Endothelial cell of umbilical vein (primary cell): ENCODE results near the gene DEGS1. TPM values are rescaled to one million over a fixed set of nuclear protein-coding genes. Genes with fewer than 3 reads are reported as not detected.

Experiments used
- BruUV-seq: library from RNA; stranded (reverse); fragments of 400-500 nt; replicated peaks from 2 replicates; lab custom pipeline; 2021; lab: Mats Ljungman, UMichigan
- CTCF ChIA-PET: fragments of 300-600, 350-600 bp; sonication (Branson Sonifier 250); formaldehyde crosslinking; loops from one replicate; lab custom pipeline; 2021; ENCODE audit warnings: antibody characterized with exemption, inconsistent platforms; lab: Charles Lee
- POLR2A ChIA-PET: fragments of 300-600, 350-600 bp; sonication (Branson Sonifier 250); formaldehyde crosslinking; loops from one replicate; lab custom pipeline; 2021; ENCODE audit warnings: antibody characterized with exemption, inconsistent platforms; lab: Charles Lee
- DNase-seq: peaks from one replicate; pipeline ENCODE4 v3.0.0-alpha.2; 2011; ENCODE audit warnings: low read depth, low spot score
- FAIRE-seq: peaks from 2 replicates; lab custom pipeline; 2011; peaks lifted over from hg19 to GRCh38; lab: Jason Lieb, UNC
- H2AFZ ChIP-seq: 2 replicates; pipeline ENCODE4 v1.6.0; 2012; ENCODE audit warnings: low read depth, low read length, control low read depth, inconsistent platforms
- H3K27ac ChIP-seq: 2 replicates; pipeline ENCODE4 v1.5.1; 2011; ENCODE audit warnings: low read depth, mild to moderate bottlenecking, control low read depth, low read length, moderate library complexity; ENCODE audit not compliant: insufficient read depth
- H3K27me3 ChIP-seq, 2 experiments: 2 replicates each; pipeline versions ENCODE4 v1.6.0 to v1.6.1; 2011; ENCODE audit warnings: low read length in 2 of 2, mixed read lengths in 1 of 2; ENCODE audit not compliant: control insufficient read depth in 2 of 2, insufficient read depth in 2 of 2
- H3K36me3 ChIP-seq, 2 experiments: 2 replicates in 1 of 2; 3 replicates in 1 of 2; pipeline ENCODE4 v1.5.1; 2011; ENCODE audit warnings: low read length in 2 of 2, mild to moderate bottlenecking in 1 of 2, moderate library complexity in 1 of 2; ENCODE audit not compliant: control insufficient read depth in 2 of 2, insufficient read depth in 2 of 2; ENCODE audit errors: extremely low read depth in 1 of 2
- H3K4me1 ChIP-seq: 3 replicates; pipeline ENCODE4 v1.5.1; 2011; ENCODE audit warnings: mild to moderate bottlenecking, low read length; ENCODE audit not compliant: control insufficient read depth, insufficient read depth; ENCODE audit errors: extremely low read depth
- H3K4me2 ChIP-seq: 2 replicates; pipeline ENCODE4 v1.6.1; 2011; ENCODE audit warnings: low read length, control low read depth, mixed read lengths; ENCODE audit not compliant: insufficient read depth
- H3K4me3 ChIP-seq, 3 experiments: fragments of 200-600 bp in 1 of 3; sonication (generic), shearing (Covaris generic) in 1 of 3; replicated peaks in 1 of 3; 2 replicates each; pipeline ENCODE4 v1.5.1; 2011 to 2016; ENCODE audit warnings: control low read depth in 3 of 3, low read length in 3 of 3, mild to moderate bottlenecking in 2 of 3, inconsistent platforms in 1 of 3, low read depth in 1 of 3, moderate library complexity in 1 of 3; ENCODE audit not compliant: insufficient read depth in 1 of 3
- H3K79me2 ChIP-seq: 2 replicates; pipeline ENCODE4 v1.6.0; 2012; ENCODE audit warnings: low read length, inconsistent platforms; ENCODE audit not compliant: control insufficient read depth, insufficient read depth
- H3K9ac ChIP-seq: replicated peaks from 2 replicates; pipeline ENCODE3; 2011; ENCODE audit warnings: low read length, control low read depth; ENCODE audit not compliant: insufficient read depth; ENCODE audit errors: extremely low read depth
- H3K9me1 ChIP-seq: replicated peaks from 3 replicates; pipeline ENCODE4 v1.6.0; 2011; ENCODE audit warnings: mild to moderate bottlenecking, low read length; ENCODE audit not compliant: control insufficient read depth, insufficient read depth; ENCODE audit errors: extremely low read depth
- H3K9me3 ChIP-seq: replicated peaks from 2 replicates; pipeline ENCODE4 v1.5.1; 2012; ENCODE audit warnings: low read length, inconsistent platforms; ENCODE audit not compliant: control insufficient read depth, insufficient read depth
- H4K20me1 ChIP-seq: replicated peaks from 2 replicates; pipeline ENCODE3; 2011; ENCODE audit warnings: mild to moderate bottlenecking, low read length; ENCODE audit not compliant: control insufficient read depth, insufficient read depth; ENCODE audit errors: extremely low read depth
- CTCF ChIP-seq, 2 donors: IDR thresholded peaks; 1 replicate in 1 of 2; 2 replicates in 1 of 2; pipeline ENCODE4 v1.5.1; 2011; ENCODE audit warnings: low read length in 2 of 2, mild to moderate bottlenecking in 2 of 2, moderate library complexity in 2 of 2, control low read depth in 1 of 2, inconsistent platforms in 1 of 2, low read depth in 1 of 2; ENCODE audit not compliant: insufficient read depth in 1 of 2; ENCODE audit errors: extremely low read depth in 1 of 2
- EZH2 ChIP-seq: IDR thresholded peaks from 2 replicates; pipeline ENCODE4 v1.6.1; 2012; ENCODE audit warnings: borderline replicate concordance, low read depth, mild to moderate bottlenecking, moderate library complexity, low read length, inconsistent platforms; ENCODE audit not compliant: severe bottlenecking
- FOS ChIP-seq: IDR thresholded peaks from 2 replicates; pipeline ENCODE4 v1.6.1; 2011; ENCODE audit warnings: mild to moderate bottlenecking, low read length, moderate library complexity, borderline replicate concordance; ENCODE audit not compliant: insufficient read depth
- GATA2 ChIP-seq: IDR thresholded peaks from 2 replicates; pipeline ENCODE4 v1.7.0; 2011; ENCODE audit warnings: low read depth, mild to moderate bottlenecking, moderate library complexity, mixed read lengths, low read length; ENCODE audit not compliant: insufficient read length, insufficient read depth
- JUN ChIP-seq: IDR thresholded peaks from 2 replicates; pipeline ENCODE4 v1.6.1; 2011; ENCODE audit warnings: borderline replicate concordance, low read depth; ENCODE audit not compliant: insufficient read length, insufficient read depth
- MAX ChIP-seq: IDR thresholded peaks from 2 replicates; pipeline ENCODE4 v1.6.1; 2011; ENCODE audit not compliant: insufficient read depth, insufficient read length
- MYC ChIP-seq: IDR thresholded peaks from one replicate; pipeline ENCODE4 v1.6.1; 2011; ENCODE audit warnings: mild to moderate bottlenecking, low read depth, low read length
- POLR2A ChIP-seq: IDR thresholded peaks from 2 replicates; pipeline ENCODE4 v1.6.1; 2012; ENCODE audit warnings: low read depth, mild to moderate bottlenecking, control low read depth, low read length
- POLR2AphosphoS5 ChIP-seq: IDR thresholded peaks from 2 replicates; pipeline ENCODE4 v1.6.1; 2012; ENCODE audit warnings: low read depth, mild to moderate bottlenecking, control low read depth, low read length, moderate library complexity; ENCODE audit not compliant: insufficient read depth
- dilution Hi-C: fragments of 300-500 bp; cut with MboI; formaldehyde crosslinking; loops from one replicate; pipeline ENCODE4 v1.15.0; 2019; ENCODE audit warnings: low sequenced_read_pairs; ENCODE audit not compliant: extremely low pct_ligation_motif_present
- intact Hi-C: fragments of 100-400 bp; cut with micrococcal nuclease; formaldehyde crosslinking; loops from one replicate; pipeline ENCODE4 v1.10.0; 2022
- polyA plus RNA-seq, 4 experiments: library from polyadenylated mRNA; depleted of rRNA in 3 of 4; stranded (reverse) in 3 of 4; unstranded in 1 of 4; fragments of >200 nt; gene quantifications; 2 replicates each; pipeline versions ENCODE4 v1.2.1 to v1.2.3, GENCODE V29; 2011 to 2012; ENCODE audit warnings: missing spikeins in 1 of 4
- total RNA-seq: library from RNA; stranded (reverse); gene quantifications from 2 replicates; pipeline ENCODE4 v1.2.3, GENCODE V29; 2021

DEGS1 gene
- total and polyA plus RNA-seq, 2 donors (not counting 3 experiments of a cell fraction or from before 2014, with no cell fraction given): 85.8 to 137 TPM

GRCh38 chr1:224201383-224201782 is 18.3 kb downstream of the DEGS1 start:
- Histone ChIP-seq H3K9ac (no peak overlapping the region), H3K9me3 (no peaks in the 10 kb centered on the region), H2AFZ (no peak overlapping the region), H3K4me2 (no peak overlapping the region), H3K4me3 (no peak overlapping the region), H4K20me1 (no peaks in the 10 kb centered on the region), H3K9me1 (no peaks in the 10 kb centered on the region), H3K4me1 (peaks cover 16% of the 10 kb centered on the region), H3K27me3 (no peaks in the 10 kb centered on the region), H3K27ac (no peak overlapping the region), H3K36me3 (no peaks in the 10 kb centered on the region), H3K79me2 (no peaks in the 10 kb centered on the region)
- no peak for TF ChIP-seq FOS
- no peak for TF ChIP-seq POLR2A
- TF ChIP-seq MAX: no peak
- TF ChIP-seq JUN: no peak
- TF ChIP-seq CTCF (IDR thresholded peaks at IDR 0.05; ENCODE audit: extremely low read depth in 1 of 2, insufficient read depth in 1 of 2, low read depth in 1 of 2, low read length in 2 of 2): no peak
- TF ChIP-seq EZH2: no peak
- TF ChIP-seq POLR2AphosphoS5: no peak
- no peak for TF ChIP-seq MYC
- no peak for TF ChIP-seq GATA2
- intact Hi-C loops (no loop called here), dilution Hi-C loops (no loop called here)
- BruUV-seq: no TSS peak
- DNase-seq: no peak
- POLR2A ChIA-PET: no interaction called here
- FAIRE-seq: no peak
- CTCF ChIA-PET: interaction anchor here (0.7 to 0.9 kb wide), 2 partner anchors 44 to 437 kb away, joined by 3 read pairs; no protein-coding TSS in a partner anchor
